Ascending aorta (tissue), 2 donors: ENCODE results near the gene HIF1AN. TPM values are rescaled to one million over a fixed set of nuclear protein-coding genes. Genes with fewer than 3 reads are reported as not detected.

Experiments used
- DNase-seq, 2 donors: peaks; one replicate each; pipeline ENCODE4 v3.0.0-alpha.2; 2019; ENCODE audit warnings: low spot score in 2 of 2
- H3K27ac ChIP-seq, 2 donors: fragments of 200-600 bp; sonication (generic); one replicate each; pipeline ENCODE4 v1.5.1; 2016 to 2017; ENCODE audit warnings: mild to moderate bottlenecking in 1 of 2
- H3K27me3 ChIP-seq: fragments of 200-600 bp; sonication (generic); one replicate; pipeline ENCODE4 v1.5.1; 2017
- H3K36me3 ChIP-seq, 2 donors: fragments of 200-600 bp; sonication (generic); one replicate each; pipeline ENCODE4 v1.5.1; 2016
- H3K4me1 ChIP-seq, 2 donors: fragments of 200-600 bp; sonication (generic); one replicate each; pipeline ENCODE4 v1.5.1; 2016 to 2017; ENCODE audit warnings: mild to moderate bottlenecking in 1 of 2
- H3K4me3 ChIP-seq, 2 donors: fragments of 200-600 bp; sonication (generic); one replicate each; pipeline ENCODE4 v1.5.1; 2016 to 2017; ENCODE audit warnings: mild to moderate bottlenecking in 1 of 2
- H3K9me3 ChIP-seq, 2 donors: fragments of 200-600 bp; sonication (generic); one replicate each; pipeline ENCODE4 v1.5.1; 2016
- intact Hi-C: fragments of 100-400 bp; cut with DNase I; formaldehyde crosslinking; loops from one replicate; pipeline ENCODE4 v1.15.1; 2023
- total RNA-seq: library from RNA; depleted of rRNA; stranded (reverse); fragments of >200 nt; gene quantifications from one replicate; pipeline ENCODE4 v1.1.0, GENCODE V29; 2016
- TF ChIP-seq, protein P1 (sequence below), 3 experiments: fragments of 200-600 bp in 2 of 3; fragments of 450-650 bp in 1 of 3; sonication (generic) in 2 of 3; IDR thresholded peaks; one replicate each; pipeline ENCODE4 v1.5.1; 2016 to 2019; ENCODE audit warnings: antibody characterized with exemption in 3 of 3, mild to moderate bottlenecking in 1 of 3, moderate library complexity in 1 of 3

The HIF1AN gene
- total RNA-seq: 4.7 TPM

- intact Hi-C loops: loop anchor here (5.0 to 10.0 kb wide), 3 partner anchors 249 to 911 kb away; partner anchors contain the start of genes BLOC1S2, LZTS2 and SLC25A28
Observed at GRCh38 chr10:100535715-100536353, at the start of gene HIF1AN. HIF1AN (plus strand) TSS chr10:100535943; CDS start chr10:100535959, 16 bp downstream.

GRCh38 chr10:100487529-100487928 lies 48.2 kb upstream of the HIF1AN start:
- peaks cover 23 to 35% of the 10 kb centered on the region in 2 donors for H3K36me3 ChIP-seq
- DNase-seq: no peak
- H3K9me3 ChIP-seq: no peaks in the 10 kb centered on the region
- H3K4me1 ChIP-seq: peaks cover 0 to 5% of the 10 kb centered on the region in 2 donors
- no peak overlapping the region for H3K27ac ChIP-seq
- TF ChIP-seq, protein P1, sequence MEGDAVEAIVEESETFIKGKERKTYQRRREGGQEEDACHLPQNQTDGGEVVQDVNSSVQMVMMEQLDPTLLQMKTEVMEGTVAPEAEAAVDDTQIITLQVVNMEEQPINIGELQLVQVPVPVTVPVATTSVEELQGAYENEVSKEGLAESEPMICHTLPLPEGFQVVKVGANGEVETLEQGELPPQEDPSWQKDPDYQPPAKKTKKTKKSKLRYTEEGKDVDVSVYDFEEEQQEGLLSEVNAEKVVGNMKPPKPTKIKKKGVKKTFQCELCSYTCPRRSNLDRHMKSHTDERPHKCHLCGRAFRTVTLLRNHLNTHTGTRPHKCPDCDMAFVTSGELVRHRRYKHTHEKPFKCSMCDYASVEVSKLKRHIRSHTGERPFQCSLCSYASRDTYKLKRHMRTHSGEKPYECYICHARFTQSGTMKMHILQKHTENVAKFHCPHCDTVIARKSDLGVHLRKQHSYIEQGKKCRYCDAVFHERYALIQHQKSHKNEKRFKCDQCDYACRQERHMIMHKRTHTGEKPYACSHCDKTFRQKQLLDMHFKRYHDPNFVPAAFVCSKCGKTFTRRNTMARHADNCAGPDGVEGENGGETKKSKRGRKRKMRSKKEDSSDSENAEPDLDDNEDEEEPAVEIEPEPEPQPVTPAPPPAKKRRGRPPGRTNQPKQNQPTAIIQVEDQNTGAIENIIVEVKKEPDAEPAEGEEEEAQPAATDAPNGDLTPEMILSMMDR (IDR thresholded peaks at IDR 0.05): no peak
- intact Hi-C loops: no loop called here
- H3K27me3 ChIP-seq: no peaks in the 10 kb centered on the region
- H3K4me3 ChIP-seq: no peak overlapping the region

More at GRCh38 chr10:100535715-100536353, at the start of gene HIF1AN:
- Histone ChIP-seq H3K4me1 (peaks cover 0 to 14% of the 10 kb centered on the region in 2 donors), H3K4me3 (peak within 1 kb of the TSS; percentile 79 to 86), H3K27ac (peak within 1 kb of the TSS; percentile 70 to 81), H3K9me3 (no peaks in the 10 kb centered on the region), H3K36me3 (peaks cover 11 to 26% of the 10 kb centered on the region in 2 donors), H3K27me3 (no peaks in the 10 kb centered on the region)
- DNase-seq: peak; percentile 67 to 95
- TF ChIP-seq, protein P1 (IDR thresholded peaks at IDR 0.05): peak; percentile 67 to 97 (median 92)

DNA sequence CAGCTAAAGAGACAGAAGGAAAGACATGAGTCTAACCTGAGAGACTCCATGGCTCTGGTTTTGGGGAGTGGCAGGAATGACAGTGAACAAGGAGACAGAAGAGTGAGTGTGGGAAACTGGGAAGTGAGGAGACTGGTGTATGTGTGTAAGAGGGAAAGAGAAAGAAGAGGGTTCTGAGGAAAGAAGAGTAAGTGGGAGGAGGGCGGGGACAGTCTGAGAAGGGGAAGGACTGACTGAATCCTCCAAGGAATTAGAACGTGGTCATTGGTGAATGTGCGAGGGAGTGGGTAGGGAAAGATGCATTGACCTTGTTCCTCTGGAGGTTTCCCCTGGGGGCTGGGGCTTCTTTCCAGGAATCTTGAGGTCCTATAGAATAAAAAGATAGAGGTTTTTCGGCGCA lies 46.3 kb upstream of the HIF1AN start:
- no peaks in the 10 kb centered on the region for H3K4me1 ChIP-seq
- H3K27me3 ChIP-seq: no peaks in the 10 kb centered on the region
- H3K36me3 ChIP-seq: peaks cover 23 to 35% of the 10 kb centered on the region in 2 donors
- intact Hi-C loops: no loop called here
- H3K4me3 ChIP-seq: no peak overlapping the region
- no peak overlapping the region for H3K27ac ChIP-seq
- no peak for DNase-seq
- TF ChIP-seq, protein P1 (IDR thresholded peaks at IDR 0.05): no peak
- no peaks in the 10 kb centered on the region for H3K9me3 ChIP-seq

GRCh38 chr10:100490531-100490930 lies 45.2 kb upstream of the HIF1AN start:
- no peaks in the 10 kb centered on the region for H3K4me1 ChIP-seq
- H3K4me3 ChIP-seq: no peak overlapping the region
- no peak for DNase-seq
- H3K27me3 ChIP-seq: no peaks in the 10 kb centered on the region
- H3K36me3 ChIP-seq: peaks cover 23 to 41% of the 10 kb centered on the region in 2 donors
- intact Hi-C loops: no loop called here
- no peaks in the 10 kb centered on the region for H3K9me3 ChIP-seq
- H3K27ac ChIP-seq: no peak overlapping the region
- TF ChIP-seq, protein P1 (IDR thresholded peaks at IDR 0.05): no peak

- Histone ChIP-seq H3K36me3 (peaks cover 10 to 57% of the 10 kb centered on the region in 2 donors), H3K4me1 (no peaks in the 10 kb centered on the region), H3K27ac (no peak overlapping the region), H3K4me3 (no peak overlapping the region), H3K27me3 (no peaks in the 10 kb centered on the region), H3K9me3 (no peaks in the 10 kb centered on the region)
- no peak for DNase-seq
- TF ChIP-seq, protein P1 (IDR thresholded peaks at IDR 0.05): no peak
- intact Hi-C loops: no loop called here
Observed at GRCh38 chr10:100496567-100496966, 39.2 kb upstream of the HIF1AN start.
